ENCODE results near the gene VAV2. TPM values are rescaled to one million over a fixed set of nuclear protein-coding genes. Genes with fewer than 3 reads are reported as not detected.

Gene VAV2
- total RNA-seq, 1 donor from 2014 or later, result 12.8 TPM

DNA sequence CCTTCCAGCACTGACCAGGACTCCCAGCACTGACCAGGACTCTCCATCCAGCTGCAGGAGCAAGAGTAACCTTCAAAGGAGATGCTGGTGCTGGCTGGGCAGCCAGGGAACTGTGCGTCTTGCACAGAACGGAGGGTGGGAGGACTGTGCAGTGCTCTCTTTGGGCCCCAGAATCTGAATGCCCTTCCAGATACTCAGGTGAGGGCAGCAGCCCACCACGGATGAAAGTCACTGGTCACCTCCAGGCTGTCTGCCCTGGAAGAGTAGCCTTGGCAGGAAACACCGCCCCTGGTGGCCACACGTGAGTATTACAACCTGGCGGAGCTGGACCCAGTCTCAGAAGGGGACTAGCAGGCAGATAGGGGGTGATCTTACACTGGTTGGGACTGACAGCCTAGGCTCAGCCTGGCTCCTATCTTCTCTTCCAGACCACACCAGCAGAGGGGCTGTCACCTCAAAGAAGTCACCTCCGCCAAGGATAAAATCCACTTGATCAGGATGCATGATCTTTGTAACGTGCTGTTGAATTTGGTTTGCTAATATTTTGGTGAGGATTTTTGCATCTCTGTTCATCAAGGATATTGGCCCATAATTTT lies 249.2 kb downstream of the VAV2 start:
- peak; percentile 69 for DNase-seq (ENCODE audit: low spot score)

DNA sequence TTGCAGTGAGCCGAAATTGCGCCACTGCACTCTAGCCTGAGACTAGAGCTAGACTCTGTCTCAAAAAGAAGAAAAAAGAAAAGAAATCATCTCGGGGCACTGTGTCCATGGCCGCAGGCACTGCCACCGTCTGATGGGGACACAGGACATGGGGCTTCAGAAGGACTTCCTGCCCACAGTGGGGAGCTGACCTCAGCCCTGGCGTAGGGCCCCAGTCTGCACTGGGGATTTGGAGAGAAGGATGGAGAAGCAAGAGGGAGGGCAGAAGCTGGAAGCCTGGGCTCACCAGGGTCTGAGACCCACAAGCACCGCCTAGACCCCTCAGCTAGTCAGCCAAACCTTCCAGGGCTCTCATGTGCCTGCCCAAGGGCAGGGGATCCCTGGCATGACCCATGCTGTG lies 249.9 kb downstream of the VAV2 start:
- no peak for DNase-seq (ENCODE audit: low spot score)

DNA sequence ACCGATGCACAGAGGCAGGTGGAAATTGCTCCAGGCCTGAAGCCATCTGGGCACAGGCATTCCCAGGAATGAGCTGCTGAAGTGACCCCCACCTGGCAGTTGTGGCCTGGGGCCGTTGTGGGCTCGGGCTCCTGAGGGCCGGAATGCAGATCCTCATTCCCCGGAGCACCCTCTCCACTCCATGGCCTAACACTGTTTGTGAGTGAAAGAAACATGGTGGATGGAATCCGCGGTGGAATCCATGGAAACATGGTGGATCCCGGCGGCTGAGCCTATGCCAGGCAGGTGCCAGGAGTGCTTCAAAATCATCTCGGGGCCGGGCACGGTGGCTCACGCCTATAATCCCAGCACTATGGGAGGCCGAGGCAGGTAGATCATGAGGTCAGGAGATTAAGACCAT lies 250.4 kb downstream of the VAV2 start:
- DNase-seq (ENCODE audit: low spot score), result no peak

DNA sequence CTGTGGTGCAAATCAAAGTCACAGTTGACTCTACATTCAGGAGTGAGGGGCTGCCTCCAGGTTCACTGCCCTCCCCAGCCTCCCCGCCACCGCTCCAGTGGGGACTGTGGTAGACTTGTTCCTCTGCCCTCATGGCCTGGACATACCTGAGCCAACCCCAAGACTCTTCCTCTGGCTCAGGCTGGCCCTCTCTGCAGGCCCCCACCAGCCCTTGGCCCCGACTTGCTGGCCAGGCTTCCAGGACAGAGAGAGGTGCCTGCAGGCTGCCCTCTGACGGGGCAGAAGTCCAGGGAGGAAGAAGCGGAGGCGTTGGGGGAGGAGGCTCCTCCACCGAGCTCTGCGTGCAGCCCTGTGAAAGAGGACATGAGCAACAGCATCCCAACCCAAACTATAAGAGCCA lies 251.2 kb downstream of the VAV2 start:
- DNase-seq (ENCODE audit: low spot score), result no peak

DNA sequence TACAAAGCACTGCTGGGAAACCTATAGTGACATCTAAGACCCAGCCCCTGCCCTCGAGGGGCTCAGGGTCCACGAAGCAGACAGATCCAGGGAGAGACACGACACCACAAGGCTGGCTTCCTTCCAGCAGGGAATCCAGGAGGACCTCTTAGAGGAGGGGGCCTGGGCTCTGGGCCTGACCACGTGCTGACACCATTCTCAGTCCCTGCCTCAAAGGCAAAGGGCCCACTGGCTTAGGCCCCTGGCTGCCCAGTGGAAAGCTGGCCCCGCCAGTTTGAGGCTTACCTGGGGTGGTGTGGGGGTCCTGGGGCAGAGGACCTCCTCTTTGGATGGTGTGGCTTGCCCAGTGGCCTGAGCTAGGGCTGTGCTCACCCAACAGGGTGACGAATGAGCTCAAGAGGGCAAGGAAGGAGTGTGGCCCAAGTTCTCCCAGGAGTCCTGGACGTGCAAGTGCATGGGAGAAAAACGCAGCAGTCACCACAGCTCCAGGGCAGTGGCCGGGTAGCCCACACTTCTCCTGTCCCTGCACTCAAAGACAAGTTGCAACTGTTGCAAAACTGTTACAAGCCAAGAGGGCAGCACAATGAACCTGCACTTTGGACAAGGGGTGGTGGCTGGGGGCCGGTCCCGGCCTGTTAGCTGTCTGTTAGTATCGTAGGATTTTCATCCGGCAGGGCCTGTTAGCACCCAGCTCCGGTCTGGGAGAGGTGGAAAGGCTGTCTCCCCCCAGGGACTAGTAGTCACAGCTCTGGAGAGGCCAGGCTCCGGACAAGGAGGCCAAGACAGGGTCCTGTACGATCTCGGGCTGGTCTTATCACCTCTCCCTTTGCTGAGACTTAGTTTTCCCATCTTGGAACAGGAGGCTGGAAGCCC lies 252.5 kb downstream of the VAV2 start:
- DNase-seq (ENCODE audit: low spot score), result no peak

DNA sequence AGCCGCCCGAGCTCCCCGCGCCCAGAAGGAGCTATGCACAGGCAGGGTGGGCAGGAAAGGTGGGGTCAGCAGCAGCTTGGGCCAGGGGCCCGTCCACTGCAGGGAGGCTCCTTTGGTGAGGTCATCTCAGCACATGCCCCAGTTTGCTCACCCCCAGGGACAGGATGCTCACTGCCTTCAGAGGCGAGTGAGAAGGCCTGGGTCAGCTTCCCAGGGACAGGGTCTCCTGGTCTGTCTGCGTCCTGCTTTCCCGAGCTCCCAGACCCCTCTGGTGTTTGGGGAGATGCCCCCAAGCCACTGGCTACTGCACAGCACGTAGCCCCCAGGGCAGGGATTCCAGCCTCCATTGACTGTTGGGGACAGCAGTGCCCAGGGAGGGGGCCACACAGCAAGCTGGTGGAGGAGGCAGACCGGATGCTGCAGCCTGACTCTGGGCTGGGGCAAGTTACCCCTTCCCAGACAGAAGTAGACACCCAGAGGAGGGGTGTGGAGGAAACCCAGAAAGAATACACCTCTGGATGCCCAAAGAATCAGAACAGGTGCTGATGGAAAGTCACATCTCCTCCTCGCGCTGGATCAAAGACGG lies 253.4 kb downstream of the VAV2 start:
- no peak for DNase-seq (ENCODE audit: low spot score)

DNA sequence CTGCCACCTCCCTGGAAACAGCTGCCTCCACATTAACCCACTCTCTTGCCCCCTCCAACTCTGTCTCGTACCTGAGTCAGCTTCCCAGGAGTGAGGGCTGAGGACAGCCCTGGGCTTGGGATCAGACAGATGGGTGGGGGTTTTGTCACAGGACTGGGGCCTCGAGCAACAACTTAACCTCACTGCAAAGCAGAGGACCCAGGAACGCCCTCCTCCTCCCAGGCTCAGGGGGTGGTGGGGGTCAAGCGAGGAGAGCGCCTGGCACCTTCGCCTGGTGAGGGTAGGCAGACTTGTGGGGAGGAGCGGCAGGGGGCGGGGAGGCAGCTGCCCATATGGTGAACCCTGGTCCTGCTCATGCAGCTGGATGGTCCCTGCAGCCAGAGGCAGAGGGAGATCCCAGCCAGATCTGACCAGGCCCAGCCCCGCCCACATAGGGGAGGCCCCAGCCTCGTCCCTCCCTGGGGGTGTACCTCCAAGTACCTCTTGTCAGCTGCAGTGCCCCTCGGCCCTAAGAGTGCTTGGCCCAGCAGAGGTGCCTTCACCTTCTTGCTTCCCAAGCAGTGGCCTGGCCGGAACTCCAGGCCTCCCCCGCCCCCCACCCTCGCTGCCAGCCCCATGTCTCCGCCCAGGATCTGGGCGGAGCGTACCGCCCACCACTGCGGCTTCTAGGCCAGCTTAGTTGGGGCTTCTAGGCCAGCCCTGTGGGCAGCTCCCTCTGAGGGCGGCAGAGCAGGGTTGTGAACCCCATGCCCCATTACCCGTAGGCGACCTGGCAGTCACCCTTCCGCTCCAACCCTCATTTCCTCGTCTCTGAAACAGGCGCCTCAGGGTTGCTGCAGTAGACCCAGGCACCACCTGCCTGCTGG lies 254.1 kb downstream of the VAV2 start, which contains the start of gene SARDH:
TSS of gene SARDH (minus strand) at position 579 of the 866 bp plus-strand sequence. CDS start 4,179 bp downstream, outside the sequence.
- DNase-seq (ENCODE audit: low spot score), result peak; percentile 84

DNA sequence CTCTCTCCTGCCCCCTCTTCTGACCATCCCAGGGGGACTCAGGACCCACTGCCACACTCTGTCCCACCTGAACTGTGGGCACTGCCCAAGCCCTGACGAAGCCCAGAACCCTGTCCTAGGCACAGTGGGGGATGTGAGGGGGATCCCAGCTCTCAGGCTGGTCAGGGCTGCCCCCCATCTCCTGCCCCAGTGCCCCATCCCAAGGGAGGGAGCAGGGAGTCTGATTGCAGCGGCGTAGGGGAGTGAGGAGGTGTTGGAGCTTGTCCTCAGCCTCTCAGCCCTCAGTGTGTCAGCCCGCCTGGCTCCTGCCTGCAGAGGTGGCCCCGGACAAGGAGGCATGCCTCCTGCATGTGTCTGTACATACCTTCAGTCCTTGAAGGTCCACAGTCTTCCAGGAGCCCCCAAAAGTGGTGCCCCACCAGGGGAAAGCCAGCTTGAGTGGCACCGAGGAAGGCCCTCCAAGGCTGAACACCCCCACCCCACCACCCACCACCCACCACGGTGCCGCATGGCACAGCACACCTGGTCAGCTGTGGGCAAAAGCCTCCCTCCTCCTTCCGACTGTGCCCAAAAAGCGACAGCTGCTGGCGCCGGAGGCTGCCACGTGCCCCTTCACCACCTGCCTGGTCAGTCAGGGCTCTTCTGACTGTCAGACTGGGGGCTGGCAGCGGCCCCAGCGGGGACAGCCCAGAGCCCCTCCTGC lies 254.9 kb downstream of the VAV2 start:
- no peak for DNase-seq (ENCODE audit: low spot score)

DNA sequence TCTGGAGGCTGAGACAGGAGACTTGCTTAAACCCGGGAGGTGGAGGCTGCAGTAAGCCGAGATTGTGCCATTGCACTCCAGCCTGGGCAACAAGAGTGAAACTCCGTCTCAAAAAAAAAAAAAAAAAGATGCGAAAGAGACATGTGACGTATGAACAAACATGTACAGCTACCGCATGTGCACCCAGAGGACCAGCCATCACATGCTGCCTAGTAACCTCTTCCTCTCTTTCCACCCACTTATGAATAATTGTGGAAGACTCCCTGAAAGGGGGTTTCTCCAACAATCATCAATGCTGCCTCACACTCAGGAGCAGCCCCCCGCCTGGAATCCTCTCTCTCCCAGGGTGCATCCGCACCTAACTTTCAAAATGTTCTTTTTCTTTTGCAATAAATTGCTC lies 256.2 kb downstream of the VAV2 start:
- no peak for DNase-seq (ENCODE audit: low spot score)

DNA sequence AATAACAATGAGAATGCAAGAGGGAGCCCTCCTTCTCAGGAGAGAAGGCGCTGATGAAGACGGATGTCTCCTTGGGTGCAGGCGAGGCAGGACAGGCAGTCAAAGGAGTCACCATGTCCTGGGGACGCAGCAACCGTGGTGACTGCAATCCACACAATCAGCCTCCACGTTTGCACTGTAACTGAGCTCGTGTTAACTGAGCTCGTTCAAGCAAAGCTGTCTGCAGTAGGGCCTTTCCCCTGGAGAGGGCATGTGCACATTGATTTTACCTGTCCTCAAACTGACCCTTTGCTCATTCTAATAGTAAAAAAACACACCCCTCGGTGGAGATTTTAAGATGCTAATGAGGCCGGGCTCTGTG lies 256.7 kb downstream of the VAV2 start:
- no peak for DNase-seq (ENCODE audit: low spot score)

DNA sequence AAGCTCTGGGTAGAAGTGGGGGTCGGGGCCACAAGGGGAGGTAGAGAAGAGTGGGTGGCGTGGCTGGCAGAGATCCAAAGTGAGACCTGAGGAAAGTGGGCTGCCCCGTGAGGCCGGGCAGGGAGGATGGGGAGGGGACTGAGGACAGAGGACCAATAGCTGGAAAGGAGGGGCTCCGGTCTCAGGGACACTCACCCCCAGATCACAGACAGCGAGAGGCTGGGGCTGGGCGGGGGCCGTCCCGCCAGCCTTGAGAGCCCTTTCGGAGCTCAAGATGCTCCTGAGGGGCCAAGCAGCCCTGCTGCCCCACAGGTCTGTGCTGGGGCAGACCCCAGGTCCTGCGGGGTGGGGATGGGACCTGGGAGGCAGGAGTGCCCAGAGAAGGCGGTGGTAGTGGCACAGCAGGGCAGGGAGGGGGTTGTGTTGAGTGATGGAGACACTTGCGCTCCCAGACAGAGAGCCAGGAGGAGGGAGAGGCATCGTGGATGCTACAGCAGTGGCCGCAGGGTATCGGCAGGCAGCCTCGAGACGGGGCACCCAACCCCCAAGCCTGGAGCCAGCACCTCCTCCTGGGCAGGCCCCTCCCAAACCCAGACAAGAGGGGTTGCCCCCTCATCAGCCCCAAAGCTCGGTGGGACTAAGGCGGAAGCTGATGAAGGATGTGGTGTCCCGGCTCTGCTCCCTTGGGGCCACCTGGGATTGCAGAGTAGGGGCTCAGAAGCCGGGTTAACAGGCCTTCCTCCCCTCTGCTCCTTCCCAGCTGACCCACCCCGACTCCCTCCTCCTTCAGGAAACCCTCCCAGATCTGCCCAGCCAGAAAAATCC lies 257.3 kb downstream of the VAV2 start:
- DNase-seq (ENCODE audit: low spot score), result no peak

DNA sequence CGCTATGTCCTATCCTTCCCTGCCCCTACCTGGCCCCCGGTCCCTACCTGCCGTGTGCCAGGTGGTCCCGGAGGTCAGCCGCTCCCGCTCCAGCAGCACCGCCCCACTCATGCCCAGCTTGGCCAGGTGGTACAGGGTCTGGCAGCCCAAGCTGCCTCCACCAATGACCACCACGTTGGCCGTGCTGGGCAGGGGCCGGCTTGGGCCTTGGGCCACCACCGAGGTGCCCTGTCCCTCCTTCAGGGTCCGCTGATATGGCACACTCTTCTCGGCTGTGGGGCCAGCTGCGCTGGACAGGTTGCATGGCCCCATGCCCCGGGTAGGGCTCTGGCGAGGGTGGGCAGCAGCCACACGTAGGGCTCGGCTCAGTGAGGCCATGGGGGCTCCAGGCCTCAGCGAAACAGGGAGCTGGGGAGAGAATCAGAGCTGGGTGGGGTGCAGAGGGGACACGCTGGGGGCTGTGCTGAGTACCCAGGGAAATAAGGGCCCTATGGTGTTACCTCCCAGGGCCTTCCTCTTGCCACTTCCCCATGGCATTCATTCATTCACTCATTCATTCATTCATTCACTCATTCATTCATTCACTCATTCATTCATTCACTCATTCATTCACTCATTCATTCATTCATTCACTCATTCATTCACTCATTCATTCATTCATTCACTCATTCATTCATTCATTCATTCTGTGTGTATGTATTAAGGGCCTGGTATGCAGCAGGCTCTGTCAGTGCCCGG lies 258.2 kb downstream of the VAV2 start:
- DNase-seq (ENCODE audit: low spot score), result no peak

DNA sequence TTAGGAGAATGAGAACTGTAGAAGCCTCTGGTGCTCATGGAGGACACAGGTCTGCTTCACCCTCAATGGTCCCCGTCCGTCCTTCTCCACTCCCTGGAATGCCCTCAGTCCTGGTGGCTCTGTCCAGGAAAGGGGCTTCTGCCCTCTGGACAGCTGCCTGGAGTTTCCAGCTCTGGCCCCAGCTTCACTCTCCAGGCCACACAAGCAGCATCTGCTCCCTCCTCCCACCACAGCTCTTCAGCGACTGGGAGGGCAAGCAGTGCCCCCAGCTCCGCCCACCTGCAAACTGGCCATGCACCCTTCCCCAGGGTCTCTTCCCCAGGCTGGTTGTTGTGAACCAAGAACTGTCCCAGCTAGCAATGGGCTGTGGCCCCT lies 258.7 kb downstream of the VAV2 start:
- DNase-seq (ENCODE audit: low spot score), result no peak

DNA sequence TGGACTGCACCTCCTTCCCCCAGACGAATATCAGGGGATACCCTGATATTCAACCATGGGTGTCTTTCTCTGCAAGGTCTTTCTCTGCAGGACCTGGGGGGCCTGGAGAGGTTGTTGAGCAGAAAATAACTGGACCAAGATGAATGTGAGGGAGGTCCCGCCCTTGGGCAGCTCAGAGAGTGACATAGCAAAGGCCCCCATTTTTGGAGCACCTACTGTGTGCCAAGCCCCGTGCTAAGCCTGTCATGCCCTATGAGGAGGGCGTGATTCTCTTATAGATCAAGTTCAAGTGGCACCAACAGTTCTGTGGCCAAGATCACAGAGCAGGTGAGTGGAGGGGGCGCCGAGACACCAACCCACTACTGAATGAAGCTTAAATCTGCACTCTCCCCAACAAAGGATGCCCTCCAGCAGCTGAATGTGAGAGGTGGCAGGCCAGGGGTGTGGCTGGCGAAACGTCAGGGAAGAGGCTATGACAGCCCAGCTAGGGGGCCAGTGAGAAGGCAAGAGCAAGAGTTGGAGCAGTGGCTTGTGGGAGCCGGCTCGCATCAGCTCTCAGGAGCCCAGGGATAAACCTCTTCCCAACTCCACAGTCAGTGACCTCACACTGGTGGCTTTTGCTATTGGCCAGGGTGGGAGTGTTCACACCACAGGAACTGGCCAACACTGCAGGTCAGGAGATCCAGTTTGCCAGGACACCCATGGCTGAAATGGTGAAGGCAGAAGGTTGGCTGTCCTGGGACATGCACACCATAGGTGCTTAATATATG lies 259.3 kb downstream of the VAV2 start:
- DNase-seq (ENCODE audit: low spot score), result no peak

DNA sequence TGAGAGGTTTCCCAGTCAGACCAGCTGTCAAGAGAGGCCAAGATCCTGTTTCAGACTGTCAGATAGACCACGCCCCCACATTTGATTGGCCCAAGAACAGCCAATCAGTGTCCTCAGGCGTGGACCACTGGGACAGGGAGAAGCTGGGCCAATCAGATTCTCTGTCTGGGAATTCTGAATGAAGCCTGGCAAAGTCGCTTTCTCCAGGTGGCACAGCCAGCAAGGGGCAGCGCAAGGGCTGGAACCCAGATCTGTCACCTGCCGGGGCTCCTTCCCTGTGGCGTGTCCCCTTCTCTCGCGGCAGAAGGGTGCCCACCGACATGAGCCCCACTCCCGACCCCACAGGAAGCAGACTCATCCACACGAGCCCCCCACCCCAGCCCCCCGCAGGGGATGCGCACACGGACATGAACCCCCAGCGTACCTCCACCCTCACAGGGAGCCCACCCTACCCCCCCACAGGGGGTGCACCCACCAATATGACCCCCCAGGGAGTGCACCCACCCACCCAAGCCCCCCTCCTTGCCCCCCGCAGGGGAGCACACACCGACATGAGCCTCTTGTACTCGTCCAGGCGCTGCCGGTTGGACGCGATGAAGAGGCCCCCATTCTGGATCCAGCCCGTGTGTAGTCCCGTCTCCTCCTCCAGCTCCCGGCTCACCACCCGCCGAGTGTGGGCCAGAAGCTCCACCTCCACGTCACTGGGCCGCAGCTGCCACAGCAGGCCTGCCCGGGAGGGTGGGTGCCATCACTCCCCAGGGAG lies 260.1 kb downstream of the VAV2 start:
- DNase-seq (ENCODE audit: low spot score), result peak; percentile 41

DNA sequence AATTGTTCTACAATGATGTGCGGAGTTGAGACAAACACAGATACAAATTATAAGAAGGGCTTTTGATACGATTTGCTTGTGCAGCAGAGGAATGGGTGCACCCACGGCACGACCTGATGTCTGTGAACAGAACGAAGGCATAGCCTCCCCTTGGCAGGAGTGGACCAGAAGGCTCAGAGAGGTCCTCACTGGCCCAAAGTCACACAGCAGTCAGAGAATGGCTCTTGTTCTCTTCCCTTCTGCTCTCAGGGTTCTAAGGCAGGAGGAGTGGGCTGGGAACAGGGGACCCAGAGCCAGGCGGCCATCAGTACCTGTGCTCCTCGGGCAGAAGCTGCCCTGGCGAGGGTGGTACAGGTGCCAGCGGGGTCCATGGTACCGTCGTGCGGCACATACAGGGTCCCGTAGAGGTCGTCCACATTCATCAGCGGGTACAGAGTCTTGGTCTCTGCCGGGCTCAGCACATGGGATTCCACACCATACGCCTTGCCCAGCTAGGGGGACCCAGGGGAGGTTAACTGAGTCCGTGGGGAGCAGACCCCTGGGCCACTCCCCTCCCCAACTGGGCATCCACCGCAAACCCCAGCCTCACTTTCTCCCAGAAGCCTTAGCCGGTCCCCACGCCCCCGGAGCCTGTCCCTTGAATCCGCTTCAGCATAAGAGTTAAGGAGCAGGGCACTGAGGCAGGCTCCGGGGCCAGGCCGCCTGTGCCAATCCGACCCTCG lies 261.0 kb downstream of the VAV2 start:
- no peak for DNase-seq (ENCODE audit: low spot score)

DNA sequence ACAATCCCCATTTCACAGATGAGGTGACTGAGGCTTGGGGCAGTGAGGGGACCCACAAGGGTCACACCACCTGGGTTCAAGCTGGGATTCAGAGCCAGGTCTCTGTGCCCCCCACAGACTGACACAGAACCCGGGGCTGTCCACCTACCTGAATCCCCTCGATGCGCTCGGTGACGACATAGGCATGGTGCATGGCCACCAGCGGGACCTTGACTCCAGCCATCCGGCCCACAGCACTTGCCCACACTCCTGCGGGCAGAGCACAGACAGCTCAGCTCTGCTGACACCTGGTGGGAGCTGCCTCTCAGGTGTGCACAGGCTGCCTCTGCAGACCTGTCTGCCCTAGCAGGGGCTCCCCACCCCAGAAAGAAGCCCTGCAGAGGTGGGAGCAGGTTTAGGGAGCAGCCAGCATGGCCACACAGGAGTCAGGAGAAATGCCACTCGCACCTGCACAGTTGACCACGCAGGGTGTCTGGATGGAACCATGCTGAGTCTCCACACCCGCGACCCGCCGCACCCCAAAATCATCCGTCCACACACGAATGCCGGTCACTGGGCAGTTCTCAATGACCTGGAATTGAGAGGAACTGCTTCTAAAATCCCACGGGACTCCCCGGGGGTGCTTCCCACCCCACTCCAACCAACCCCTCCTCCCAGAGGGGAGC lies 262.4 kb downstream of the VAV2 start:
- no peak for DNase-seq (ENCODE audit: low spot score)
